Dedifferentiated amniotic fluid mesenchymal stem cell (primary cell): ENCODE results near the gene MGAT4B.

Source experiments
- DNase-seq: peaks from one replicate; pipeline ENCODE4 v3.0.0-alpha.2; 2016; ENCODE audit errors: extremely low spot score

MGAT4B gene

GRCh38 chr5:179769796-179770195 is 36.9 kb downstream of the MGAT4B start:
- DNase-seq, result no peak

GRCh38 chr5:179769271-179769670 is 37.4 kb downstream of the MGAT4B start:
- no peak for DNase-seq

GRCh38 chr5:179768326-179769085 is 38.2 kb downstream of the MGAT4B start:
- DNase-seq, result no peak

GRCh38 chr5:179767496-179768100 is 39.1 kb downstream of the MGAT4B start:
- DNase-seq, result no peak

GRCh38 chr5:179766726-179767455 is 39.8 kb downstream of the MGAT4B start:
- no peak for DNase-seq

GRCh38 chr5:179766021-179766725 is 40.5 kb downstream of the MGAT4B start:
- DNase-seq, result no peak

GRCh38 chr5:179765400-179765799 is 41.3 kb downstream of the MGAT4B start:
- peak; percentile 63 for DNase-seq

- DNase-seq, result no peak
Measured at GRCh38 chr5:179764056-179764455, 42.6 kb downstream of the MGAT4B start.

- peak; percentile 70 for DNase-seq
Measured at GRCh38 chr5:179763215-179763945, 43.3 kb downstream of the MGAT4B start.

- DNase-seq, result peak; percentile 51
Measured at GRCh38 chr5:179762781-179763176, 43.9 kb downstream of the MGAT4B start.

- no peak for DNase-seq
Measured at GRCh38 chr5:179762079-179762780, 44.4 kb downstream of the MGAT4B start.

- DNase-seq, result no peak
Measured at GRCh38 chr5:179759581-179760551, 46.8 kb downstream of the MGAT4B start.

GRCh38 chr5:179758955-179759354 is 47.7 kb downstream of the MGAT4B start:
- no peak for DNase-seq

GRCh38 chr5:179755022-179755421 is 51.6 kb downstream of the MGAT4B start:
- no peak for DNase-seq

GRCh38 chr5:179753971-179754370 is 52.7 kb downstream of the MGAT4B start:
- no peak for DNase-seq

GRCh38 chr5:179749857-179750508 is 56.7 kb downstream of the MGAT4B start:
- DNase-seq, result no peak

- no peak for DNase-seq
Measured at GRCh38 chr5:179747811-179748210, 58.9 kb downstream of the MGAT4B start.
